HCEC 1CT (cell line): Measurements from ENCODE around the gene IGHMBP2.

Experiments
- DNase-seq: peaks from one replicate; pipeline ENCODE4 v3.0.0-alpha.2; 2017

The IGHMBP2 gene

GRCh38 chr11:68988491-68988890 is 84.8 kb downstream of the IGHMBP2 start:
- no peak for DNase-seq
